Calu3 (cell line): ENCODE measurements around the gene IGF1R. TPM values are rescaled to one million over a fixed set of nuclear protein-coding genes. Genes with fewer than 3 reads are reported as not detected.

ENCODE experiments used
- BruUV-seq: library from RNA; stranded (reverse); fragments of 400-500 nt; replicated peaks from 2 replicates; lab custom pipeline; 2021; lab: Mats Ljungman, UMichigan
- CTCF ChIA-PET: fragments of 300-600 bp; sonication (Branson Sonifier 250); formaldehyde crosslinking; loops from one replicate; lab custom pipeline; 2022; ENCODE audit warnings: antibody characterized with exemption; lab: Charles Lee
- DNase-seq: peaks from one replicate; pipeline ENCODE4 v3.0.0; 2022
- H3K27ac Mint-ChIP-seq: one replicate; pipeline ENCODE4 v1.8.0; 2022; ENCODE audit warnings: mixed read lengths; ENCODE audit not compliant: unreplicated experiment
- H3K27me3 Mint-ChIP-seq: one replicate; pipeline ENCODE4 v1.8.0; 2022; ENCODE audit warnings: mixed read lengths; ENCODE audit not compliant: unreplicated experiment
- H3K36me3 Mint-ChIP-seq: one replicate; pipeline ENCODE4 v1.8.0; 2022; ENCODE audit warnings: mild to moderate bottlenecking, moderate library complexity, mixed read lengths; ENCODE audit not compliant: insufficient read depth, unreplicated experiment
- H3K4me1 Mint-ChIP-seq: one replicate; pipeline ENCODE4 v1.8.0; 2022; ENCODE audit warnings: mild to moderate bottlenecking, low read depth, mixed read lengths; ENCODE audit not compliant: unreplicated experiment
- H3K4me3 Mint-ChIP-seq: one replicate; pipeline ENCODE4 v1.8.0; 2022; ENCODE audit warnings: mild to moderate bottlenecking, low read depth, moderate library complexity, mixed read lengths; ENCODE audit not compliant: unreplicated experiment
- H3K9me3 Mint-ChIP-seq: one replicate; pipeline ENCODE4 v1.8.0; 2022; ENCODE audit warnings: low read depth, mixed read lengths; ENCODE audit not compliant: unreplicated experiment
- CTCF ChIP-seq: fragments of 200-600 bp; IDR thresholded peaks from one replicate; pipeline ENCODE4 v1.8.0; 2022; ENCODE audit warnings: antibody characterized with exemption; ENCODE audit not compliant: unreplicated experiment
- intact Hi-C: fragments of 100-400 bp; cut with micrococcal nuclease; formaldehyde crosslinking; loops from one replicate; pipeline ENCODE4 v1.10.0; 2022; ENCODE audit not compliant: unreplicated experiment
- total RNA-seq: library from RNA; stranded (reverse); gene quantifications from 2 replicates; pipeline ENCODE4 v1.2.3, GENCODE V29; 2022

Gene IGF1R
- total RNA-seq, 1 experiment from 2014 or later: 73.9 TPM

- no peak for DNase-seq
- H3K27ac Mint-ChIP-seq: no peak overlapping the region
- intact Hi-C loops: no loop called here
Measured at GRCh38 chr15:98983334-98983733, 335.0 kb downstream of the IGF1R start.

DNA sequence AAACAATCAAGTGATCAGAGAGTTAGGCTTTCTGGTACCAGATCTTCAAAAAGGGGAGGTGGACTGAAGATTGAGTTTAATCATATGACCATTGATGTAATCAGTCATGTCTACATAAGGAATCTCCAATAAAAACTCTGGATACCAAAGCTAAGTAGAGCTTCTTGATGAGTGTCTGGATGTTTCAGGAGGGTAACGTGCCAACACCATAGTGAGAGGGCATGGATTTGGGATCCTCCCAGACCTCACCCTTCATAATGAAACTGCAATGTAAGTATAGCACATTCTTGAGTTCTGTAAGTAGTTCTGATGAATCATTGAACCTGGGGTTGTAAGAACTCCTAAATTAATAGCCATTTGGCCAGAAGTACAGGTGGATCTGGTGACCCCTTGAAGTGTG, 337.9 kb downstream of the IGF1R start:
- Mint-ChIP-seq H3K27me3 (peaks cover 30% of the 10 kb centered on the region), H3K27ac (no peak overlapping the region), H3K36me3 (no peaks in the 10 kb centered on the region), H3K4me3 (no peak overlapping the region), H3K4me1 (no peaks in the 10 kb centered on the region), H3K9me3 (peaks cover 15% of the 10 kb centered on the region)
- CTCF ChIA-PET: no interaction called here
- no peak for TF ChIP-seq CTCF
- no peak for DNase-seq
- intact Hi-C loops: no loop called here
- BruUV-seq: no TSS peak

More at GRCh38 chr15:98983334-98983733, 335.0 kb downstream of the IGF1R start:
- CTCF ChIA-PET: interaction anchor here (0.7 to 1.0 kb wide), 2 partner anchors 23 to 93 kb away, joined by 3 to 5 read pairs; no protein-coding TSS in a partner anchor
- BruUV-seq: no TSS peak
- Mint-ChIP-seq H3K4me1 (no peaks in the 10 kb centered on the region), H3K27me3 (peaks cover under 1% of the 10 kb centered on the region), H3K4me3 (no peak overlapping the region), H3K9me3 (peaks cover 11% of the 10 kb centered on the region), H3K36me3 (no peaks in the 10 kb centered on the region)
- TF ChIP-seq CTCF: no peak

DNA sequence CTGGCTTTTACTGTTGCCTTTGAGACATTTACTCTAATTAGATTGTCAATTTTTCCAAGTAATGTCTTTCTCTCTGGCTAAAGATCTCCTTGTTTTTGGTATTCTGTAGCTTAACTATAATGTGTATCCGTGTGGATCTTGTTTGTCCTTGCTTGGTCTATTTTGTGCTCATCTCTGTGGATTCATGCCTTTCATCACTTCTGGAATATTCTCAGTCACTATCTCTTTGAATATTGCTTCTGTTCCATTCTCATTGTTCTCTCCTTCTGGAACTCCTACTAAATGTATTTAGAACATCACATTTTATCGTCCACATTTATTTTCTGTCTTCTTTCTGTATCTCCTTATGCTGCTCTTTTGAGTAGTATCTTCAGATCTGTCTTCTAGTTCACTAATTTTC, 346.6 kb downstream of the IGF1R start:
- no peaks in the 10 kb centered on the region for H3K9me3 Mint-ChIP-seq
- peaks cover 51% of the 10 kb centered on the region for H3K27me3 Mint-ChIP-seq
- H3K4me1 Mint-ChIP-seq: no peaks in the 10 kb centered on the region
- CTCF ChIA-PET: no interaction called here
- intact Hi-C loops: no loop called here
- H3K36me3 Mint-ChIP-seq: no peaks in the 10 kb centered on the region
- H3K27ac Mint-ChIP-seq: no peak overlapping the region
- no peak for TF ChIP-seq CTCF
- no peak overlapping the region for H3K4me3 Mint-ChIP-seq
- no peak for DNase-seq
- no TSS peak for BruUV-seq

- H3K27me3 Mint-ChIP-seq: peaks cover 38% of the 10 kb centered on the region
- DNase-seq: no peak
- H3K4me1 Mint-ChIP-seq: no peaks in the 10 kb centered on the region
- intact Hi-C loops: no loop called here
- no TSS peak for BruUV-seq
- H3K4me3 Mint-ChIP-seq: no peak overlapping the region
- peaks cover 2% of the 10 kb centered on the region for H3K9me3 Mint-ChIP-seq
- H3K36me3 Mint-ChIP-seq: no peaks in the 10 kb centered on the region
- H3K27ac Mint-ChIP-seq: no peak overlapping the region
- no peak for TF ChIP-seq CTCF
- CTCF ChIA-PET: interaction anchor here (0.7 kb wide), 1 partner anchor 16 kb away, joined by 5 read pairs; no protein-coding TSS in a partner anchor
Measured at GRCh38 chr15:98996169-98996568, 347.8 kb downstream of the IGF1R start.
